OCI-LY1 (cell line): ENCODE measurements around the gene NFIL3.

ENCODE experiments used
- H2AFZ ChIP-seq: fragments of 200-600 bp; sonication (generic), shearing (Covaris generic); 2 replicates; pipeline ENCODE4 v1.6.0; 2014; ENCODE audit warnings: antibody characterized with exemption, mild to moderate bottlenecking, low read length
- H3F3A ChIP-seq: fragments of 200-600 bp; sonication (generic), shearing (Covaris generic); 2 replicates; pipeline ENCODE4 v1.6.0; 2014; ENCODE audit warnings: mild to moderate bottlenecking, antibody characterized with exemption, low read length, moderate library complexity; ENCODE audit not compliant: insufficient read depth
- H3K27ac ChIP-seq: fragments of 200-600 bp; sonication (generic); 2 replicates; pipeline ENCODE4 v1.5.1; 2014; ENCODE audit warnings: low read length, mixed run types, mild to moderate bottlenecking, low read depth; ENCODE audit not compliant: poor library complexity, severe bottlenecking
- H3K27me3 ChIP-seq: fragments of 200-600 bp; sonication (generic); 2 replicates; pipeline ENCODE4 v1.6.0; 2014; ENCODE audit warnings: antibody characterized with exemption, mild to moderate bottlenecking, low read length, moderate library complexity; ENCODE audit not compliant: insufficient read depth
- H3K36me3 ChIP-seq: fragments of 200-600 bp; sonication (generic); 2 replicates; pipeline ENCODE4 v1.6.1; 2014; ENCODE audit warnings: mild to moderate bottlenecking, antibody characterized with exemption, low read length, moderate library complexity, mixed read lengths; ENCODE audit not compliant: insufficient read depth
- H3K4me1 ChIP-seq: fragments of 200-600 bp; sonication (generic); 2 replicates; pipeline ENCODE4 v1.5.1; 2014; ENCODE audit warnings: mild to moderate bottlenecking, low read length, moderate library complexity; ENCODE audit not compliant: insufficient read depth, severe bottlenecking
- H3K4me2 ChIP-seq: fragments of 200-600 bp; sonication (generic), shearing (Covaris generic); 2 replicates; pipeline ENCODE4 v1.6.1; 2014; ENCODE audit warnings: low read length
- H3K4me3 ChIP-seq: fragments of 200-600 bp; sonication (generic); 2 replicates; pipeline ENCODE4 v1.5.1; 2014; ENCODE audit warnings: low read length, low read depth, mild to moderate bottlenecking, mixed read lengths; ENCODE audit not compliant: poor library complexity, severe bottlenecking
- H3K79me2 ChIP-seq: fragments of 200-600 bp; shearing (Covaris generic); 2 replicates; pipeline ENCODE4 v1.6.1; 2016; ENCODE audit warnings: mixed run types, low read length, mixed read lengths; ENCODE audit not compliant: insufficient read depth
- H3K9ac ChIP-seq: fragments of 200-600 bp; sonication (generic), shearing (Covaris generic); 2 replicates; pipeline ENCODE4 v1.6.1; 2014; ENCODE audit warnings: mild to moderate bottlenecking, low read length, mixed read lengths
- H3K9me2 ChIP-seq: fragments of 200-600 bp; sonication (generic), shearing (Covaris generic); 2 replicates; pipeline ENCODE4 v1.6.1; 2014; ENCODE audit warnings: low read depth, mild to moderate bottlenecking, low read length, mixed read lengths
- H3K9me3 ChIP-seq: fragments of 200-600 bp; shearing (Covaris generic); 2 replicates; pipeline ENCODE4 v1.6.1; 2014; ENCODE audit warnings: low read length, mixed read lengths
- H4K20me1 ChIP-seq: fragments of 200-600 bp; sonication (generic), shearing (Covaris generic); 2 replicates; pipeline ENCODE4 v1.6.0; 2016; ENCODE audit warnings: mild to moderate bottlenecking, low read length; ENCODE audit not compliant: insufficient read depth
- EZH2 ChIP-seq: fragments of 200-600 bp; sonication (generic), shearing (Covaris generic); IDR thresholded peaks from 2 replicates; pipeline ENCODE4 v1.8.0; 2017; ENCODE audit warnings: borderline replicate concordance, mixed run types, mild to moderate bottlenecking, antibody characterized with exemption, low read length, moderate library complexity, mixed read lengths
- TF ChIP-seq, protein P1 (sequence below): fragments of 200-600 bp; sonication (generic), shearing (Covaris generic); IDR thresholded peaks from 2 replicates; pipeline ENCODE4 v1.5.1; 2017; ENCODE audit warnings: mild to moderate bottlenecking, antibody characterized with exemption, low read length, moderate library complexity, mixed read lengths

Gene NFIL3

DNA sequence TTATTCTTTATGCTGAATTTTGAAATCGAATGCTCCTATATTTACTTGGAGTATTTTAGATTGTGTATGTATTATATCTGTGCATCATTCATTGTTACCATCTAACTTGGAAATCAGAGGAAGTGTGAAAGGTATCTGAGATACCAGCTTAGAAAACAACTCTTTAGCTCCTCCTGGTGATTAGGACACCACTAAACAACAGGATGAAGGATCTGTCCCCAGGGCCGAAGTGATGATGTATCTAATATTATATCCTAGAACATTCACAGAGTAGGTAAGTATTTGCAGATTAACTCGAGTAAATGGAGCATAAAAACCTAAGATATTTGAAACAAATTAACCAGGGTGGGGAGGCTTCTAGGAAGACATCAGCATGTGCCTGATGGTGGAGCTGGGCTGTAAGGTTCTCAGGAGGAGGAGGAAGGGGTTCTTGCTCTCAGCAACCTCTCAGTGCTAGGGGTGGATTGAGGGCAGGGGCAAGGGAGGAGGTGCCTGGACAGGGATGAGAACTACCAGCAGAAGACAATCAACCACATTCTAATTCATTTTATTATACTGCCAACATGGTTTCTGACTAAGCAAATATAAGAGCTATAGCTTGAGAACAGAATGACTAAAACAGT, 2.6 kb upstream of the NFIL3 start:
- Histone ChIP-seq H3K27ac (no peak overlapping the region), H3F3A (0 out of 2 replicates have a peak, but pooled peaks cover 9% of the 10 kb centered on the region)
- TF ChIP-seq EZH2 = no peak
- TF ChIP-seq, protein P1, sequence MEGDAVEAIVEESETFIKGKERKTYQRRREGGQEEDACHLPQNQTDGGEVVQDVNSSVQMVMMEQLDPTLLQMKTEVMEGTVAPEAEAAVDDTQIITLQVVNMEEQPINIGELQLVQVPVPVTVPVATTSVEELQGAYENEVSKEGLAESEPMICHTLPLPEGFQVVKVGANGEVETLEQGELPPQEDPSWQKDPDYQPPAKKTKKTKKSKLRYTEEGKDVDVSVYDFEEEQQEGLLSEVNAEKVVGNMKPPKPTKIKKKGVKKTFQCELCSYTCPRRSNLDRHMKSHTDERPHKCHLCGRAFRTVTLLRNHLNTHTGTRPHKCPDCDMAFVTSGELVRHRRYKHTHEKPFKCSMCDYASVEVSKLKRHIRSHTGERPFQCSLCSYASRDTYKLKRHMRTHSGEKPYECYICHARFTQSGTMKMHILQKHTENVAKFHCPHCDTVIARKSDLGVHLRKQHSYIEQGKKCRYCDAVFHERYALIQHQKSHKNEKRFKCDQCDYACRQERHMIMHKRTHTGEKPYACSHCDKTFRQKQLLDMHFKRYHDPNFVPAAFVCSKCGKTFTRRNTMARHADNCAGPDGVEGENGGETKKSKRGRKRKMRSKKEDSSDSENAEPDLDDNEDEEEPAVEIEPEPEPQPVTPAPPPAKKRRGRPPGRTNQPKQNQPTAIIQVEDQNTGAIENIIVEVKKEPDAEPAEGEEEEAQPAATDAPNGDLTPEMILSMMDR = peak; percentile 72

DNA sequence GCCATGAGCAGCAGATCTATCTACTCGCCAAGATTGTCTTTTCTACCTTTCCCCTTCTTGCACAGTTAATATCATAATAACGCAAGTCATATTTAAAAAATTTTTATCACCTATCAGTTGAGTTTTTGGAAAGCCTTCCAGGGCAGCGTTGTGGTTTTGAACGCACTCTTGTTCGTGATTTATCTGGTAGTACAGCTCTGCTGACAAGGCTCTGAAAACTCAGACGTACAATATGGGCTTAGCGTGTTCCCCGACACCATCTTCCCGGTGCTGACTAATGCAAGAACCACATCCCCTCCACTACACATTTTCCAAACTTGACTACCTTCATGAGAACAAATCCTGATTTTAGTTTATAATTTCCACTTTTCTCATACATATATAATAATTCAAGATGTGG, 1.6 kb upstream of the NFIL3 start:
- H3K4me3 ChIP-seq = peak overlapping the region; percentile 74

More for the DNA sequence above, 2.6 kb upstream of the NFIL3 start:
- no peaks in the 10 kb centered on the region for H3K27me3 ChIP-seq
- H3K4me3 ChIP-seq = no peak overlapping the region
- H3K4me2 ChIP-seq = no peak overlapping the region
- no peaks in the 10 kb centered on the region for H3K79me2 ChIP-seq
- no peaks in the 10 kb centered on the region for H3K9me3 ChIP-seq
- H3K9ac ChIP-seq = no peak overlapping the region
- no peak overlapping the region for H2AFZ ChIP-seq
- no peaks in the 10 kb centered on the region for H4K20me1 ChIP-seq
- no peaks in the 10 kb centered on the region for H3K36me3 ChIP-seq
- no peaks in the 10 kb centered on the region for H3K9me2 ChIP-seq
- peaks cover 30% of the 10 kb centered on the region for H3K4me1 ChIP-seq

DNA sequence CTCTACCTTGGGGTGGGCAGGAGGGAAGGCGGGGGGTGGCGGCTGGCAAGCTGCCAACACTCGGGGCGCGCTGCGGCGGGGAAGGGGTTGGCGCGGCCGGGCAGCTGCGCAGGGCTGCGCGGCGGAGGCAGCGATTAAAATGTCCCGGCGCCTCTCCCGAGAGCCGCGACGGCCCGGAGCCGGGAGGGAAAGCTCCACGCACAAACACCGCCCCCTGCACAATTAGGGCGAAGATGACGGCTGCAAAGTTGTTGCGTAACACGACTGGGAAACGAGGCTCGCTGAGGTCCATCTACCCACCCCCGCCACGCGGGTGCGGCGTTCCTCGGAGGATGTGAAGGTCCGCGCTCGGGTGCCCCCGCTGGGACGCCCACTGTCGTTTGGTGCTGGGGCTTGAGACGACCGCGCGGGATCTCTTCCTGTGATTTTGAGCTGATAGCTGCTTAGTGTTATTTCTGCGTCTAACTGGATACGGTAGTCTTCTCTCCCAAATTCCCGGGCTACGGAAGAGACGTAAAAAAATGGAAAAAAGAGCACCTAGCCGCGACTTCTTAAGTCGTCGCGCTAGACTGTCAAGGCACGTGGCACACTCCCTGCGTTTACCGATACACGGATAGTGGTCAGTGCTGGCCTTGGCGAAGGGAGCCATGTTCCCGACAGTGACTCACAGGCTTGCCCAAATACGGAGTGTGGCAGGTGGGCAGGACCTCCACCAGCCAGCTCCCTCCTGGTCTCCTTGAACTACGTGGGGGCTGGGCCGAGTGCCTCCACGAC, 958 bp upstream of the NFIL3 start:
- Histone ChIP-seq H3K9me3 (no peaks in the 10 kb centered on the region), H3K36me3 (no peaks in the 10 kb centered on the region), H3K79me2 (no peaks in the 10 kb centered on the region), H3K9ac (peak overlapping the region; percentile 48; the same call in 1 of the 2 replicates), H3F3A (0 out of 2 replicates have a peak, but pooled peaks cover 9% of the 10 kb centered on the region), H3K27ac (no peak overlapping the region), H2AFZ (no peak overlapping the region; the same call in 1 of the 2 replicates), H3K9me2 (no peaks in the 10 kb centered on the region), H3K4me2 (peak overlapping the region; percentile 87), H3K4me1 (peaks cover 32% of the 10 kb centered on the region), H4K20me1 (no peaks in the 10 kb centered on the region), H3K27me3 (no peaks in the 10 kb centered on the region), H3K4me3 (peak overlapping the region; percentile 74)
- TF ChIP-seq EZH2 = no peak

More for the DNA sequence above, 1.6 kb upstream of the NFIL3 start:
- Histone ChIP-seq H3F3A (0 out of 2 replicates have a peak, but pooled peaks cover 9% of the 10 kb centered on the region), H2AFZ (no peak overlapping the region), H3K9me3 (no peaks in the 10 kb centered on the region), H3K4me2 (peak overlapping the region; percentile 87; the same call in 1 of the 2 replicates), H3K79me2 (no peaks in the 10 kb centered on the region), H3K9me2 (no peaks in the 10 kb centered on the region), H3K36me3 (no peaks in the 10 kb centered on the region), H3K4me1 (peaks cover 32% of the 10 kb centered on the region), H3K9ac (no peak overlapping the region), H3K27me3 (no peaks in the 10 kb centered on the region), H3K27ac (no peak overlapping the region), H4K20me1 (no peaks in the 10 kb centered on the region)
- no peak for TF ChIP-seq EZH2
- TF ChIP-seq, protein P1 = no peak
